Chondrocyte (in vitro differentiated cells): ENCODE results near the gene KPNA3. TPM values are rescaled to one million over a fixed set of nuclear protein-coding genes. Genes with fewer than 3 reads are reported as not detected.

Source experiments
- DNase-seq: peaks from one replicate; pipeline ENCODE4 v3.0.0; 2021; ENCODE audit warnings: mixed read lengths, low spot score
- H3K27ac Mint-ChIP-seq: one replicate; pipeline ENCODE4 v1.8.0; 2021; ENCODE audit warnings: mild to moderate bottlenecking, moderate library complexity, mixed read lengths; ENCODE audit not compliant: unreplicated experiment
- H3K27me3 Mint-ChIP-seq: 2 replicates; pipeline ENCODE4 v1.8.0; 2021; ENCODE audit warnings: low read depth, mixed read lengths
- H3K36me3 Mint-ChIP-seq: 2 replicates; pipeline ENCODE4 v1.8.0; 2021; ENCODE audit warnings: low read depth, mixed read lengths
- H3K4me1 Mint-ChIP-seq: 2 replicates; pipeline ENCODE4 v1.8.0; 2021; ENCODE audit warnings: low read depth, mild to moderate bottlenecking, mixed read lengths
- H3K4me3 Mint-ChIP-seq: one replicate; pipeline ENCODE4 v1.8.0; 2021; ENCODE audit warnings: mild to moderate bottlenecking, moderate library complexity, mixed read lengths; ENCODE audit not compliant: unreplicated experiment
- H3K9me3 Mint-ChIP-seq: 2 replicates; pipeline ENCODE4 v1.8.0; 2021; ENCODE audit warnings: low read depth, mixed read lengths
- CTCF ChIP-seq: fragments of 200-600 bp; sonication (generic); IDR thresholded peaks from 2 replicates; pipeline ENCODE4 v1.5.0; 2021; ENCODE audit warnings: antibody characterized with exemption, mild to moderate bottlenecking, moderate library complexity
- total RNA-seq: library from RNA; stranded (reverse); gene quantifications from 3 replicates; pipeline ENCODE4 v1.2.1, GENCODE V29; 2021

The KPNA3 gene
- total RNA-seq, 1 donor from 2014 or later: 54.6 TPM

DNA sequence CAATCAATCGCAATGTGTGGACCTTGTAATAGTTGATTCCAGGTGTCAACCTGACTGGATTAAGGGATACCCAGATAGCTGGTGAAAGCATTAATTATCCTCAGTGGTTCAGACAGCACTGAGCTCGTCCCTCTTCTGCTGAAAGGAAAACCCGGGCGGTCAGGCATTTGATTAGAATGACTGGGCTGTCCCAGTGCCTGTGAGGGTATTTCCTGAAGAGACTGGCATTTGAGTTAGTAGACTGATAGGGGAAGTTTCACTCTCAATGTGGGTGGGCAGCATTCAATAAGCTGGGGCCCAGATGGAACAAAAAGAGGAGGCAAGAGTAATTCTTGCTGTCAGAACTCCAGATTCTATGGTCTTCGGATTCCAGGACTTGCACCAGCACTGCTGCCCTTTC, 31.9 kb downstream of the KPNA3 start:
- H3K36me3 Mint-ChIP-seq: peaks cover 4% of the 10 kb centered on the region
- H3K27ac Mint-ChIP-seq: peak overlapping the region; percentile 27
- no peak overlapping the region for H3K4me3 Mint-ChIP-seq
- no peak for DNase-seq
- TF ChIP-seq CTCF: no peak
- H3K4me1 Mint-ChIP-seq: peaks cover 9% of the 10 kb centered on the region
- no peaks in the 10 kb centered on the region for H3K27me3 Mint-ChIP-seq
- peaks cover 3% of the 10 kb centered on the region for H3K9me3 Mint-ChIP-seq

DNA sequence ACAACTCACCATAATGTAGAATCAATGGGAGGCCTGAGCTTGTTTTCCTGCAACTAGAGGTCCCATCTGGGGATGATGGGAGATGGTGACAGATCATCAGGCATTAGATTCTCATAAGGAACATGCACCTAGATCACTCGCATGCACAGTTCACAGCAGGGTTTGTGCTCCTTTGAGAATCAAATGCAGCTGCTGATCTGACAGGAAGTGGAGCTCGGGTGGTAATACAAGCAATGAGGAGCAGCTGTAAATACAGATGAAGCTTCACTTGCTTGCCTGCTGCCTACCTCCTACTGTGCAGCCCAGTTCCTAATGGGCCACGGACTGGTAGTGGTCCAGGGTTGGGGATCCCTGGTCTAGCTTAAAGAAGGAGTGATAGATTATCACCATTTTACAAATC, 33.0 kb downstream of the KPNA3 start:
- Mint-ChIP-seq H3K4me1 (peaks cover 9% of the 10 kb centered on the region), H3K27me3 (no peaks in the 10 kb centered on the region), H3K4me3 (no peak overlapping the region), H3K36me3 (peaks cover 1% of the 10 kb centered on the region), H3K9me3 (peaks cover 3% of the 10 kb centered on the region), H3K27ac (peak overlapping the region; percentile 57)
- DNase-seq: no peak
- no peak for TF ChIP-seq CTCF

GRCh38 chr13:49756263-49756662, 36.2 kb downstream of the KPNA3 start:
- Mint-ChIP-seq H3K4me3 (no peak overlapping the region), H3K27me3 (no peaks in the 10 kb centered on the region), H3K9me3 (peaks cover 3% of the 10 kb centered on the region), H3K27ac (no peak overlapping the region), H3K36me3 (peaks cover 1% of the 10 kb centered on the region), H3K4me1 (peaks cover 9% of the 10 kb centered on the region)
- no peak for DNase-seq
- TF ChIP-seq CTCF: no peak

GRCh38 chr13:49754146-49754545, 38.3 kb downstream of the KPNA3 start:
- H3K27ac Mint-ChIP-seq: no peak overlapping the region

DNA sequence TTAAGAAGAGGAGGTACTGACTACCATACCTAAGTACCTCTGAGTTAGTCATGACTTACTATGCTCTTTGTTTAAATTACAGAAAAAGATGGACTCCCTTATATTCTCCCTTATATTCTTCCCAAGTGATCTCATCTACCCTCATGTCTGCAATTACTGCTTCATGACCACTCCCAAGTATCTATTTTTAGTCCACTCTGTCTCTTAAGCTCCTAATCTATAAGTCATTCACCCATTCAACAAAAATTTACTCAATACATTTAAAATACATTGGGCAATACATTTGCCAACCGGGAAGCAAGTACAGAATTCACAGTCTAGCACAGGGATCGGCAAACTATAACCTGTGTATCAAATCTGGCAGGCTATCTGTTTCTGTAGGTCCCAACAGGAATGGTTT, 42.6 kb downstream of the KPNA3 start:
- DNase-seq: no peak
- TF ChIP-seq CTCF: no peak
- Mint-ChIP-seq H3K4me3 (no peak overlapping the region), H3K27me3 (no peaks in the 10 kb centered on the region), H3K4me1 (peaks cover 10% of the 10 kb centered on the region), H3K36me3 (peaks cover 3% of the 10 kb centered on the region), H3K27ac (no peak overlapping the region), H3K9me3 (no peaks in the 10 kb centered on the region)

More at GRCh38 chr13:49754146-49754545, 38.3 kb downstream of the KPNA3 start:
- Mint-ChIP-seq H3K4me3 (no peak overlapping the region), H3K9me3 (no peaks in the 10 kb centered on the region), H3K36me3 (no peaks in the 10 kb centered on the region), H3K27me3 (no peaks in the 10 kb centered on the region), H3K4me1 (peaks cover 6% of the 10 kb centered on the region)
- TF ChIP-seq CTCF: no peak
- no peak for DNase-seq
